GM21576 (cell line): ENCODE results near the gene TEX14.

Experiments
- ATAC-seq: cut with Tn5 transposase; IDR thresholded peaks from one replicate; pipeline ENCODE4 v1.9.1; 2021; ENCODE audit warnings: mild to moderate bottlenecking, moderate library complexity; ENCODE audit not compliant: unreplicated experiment

The TEX14 gene

DNA sequence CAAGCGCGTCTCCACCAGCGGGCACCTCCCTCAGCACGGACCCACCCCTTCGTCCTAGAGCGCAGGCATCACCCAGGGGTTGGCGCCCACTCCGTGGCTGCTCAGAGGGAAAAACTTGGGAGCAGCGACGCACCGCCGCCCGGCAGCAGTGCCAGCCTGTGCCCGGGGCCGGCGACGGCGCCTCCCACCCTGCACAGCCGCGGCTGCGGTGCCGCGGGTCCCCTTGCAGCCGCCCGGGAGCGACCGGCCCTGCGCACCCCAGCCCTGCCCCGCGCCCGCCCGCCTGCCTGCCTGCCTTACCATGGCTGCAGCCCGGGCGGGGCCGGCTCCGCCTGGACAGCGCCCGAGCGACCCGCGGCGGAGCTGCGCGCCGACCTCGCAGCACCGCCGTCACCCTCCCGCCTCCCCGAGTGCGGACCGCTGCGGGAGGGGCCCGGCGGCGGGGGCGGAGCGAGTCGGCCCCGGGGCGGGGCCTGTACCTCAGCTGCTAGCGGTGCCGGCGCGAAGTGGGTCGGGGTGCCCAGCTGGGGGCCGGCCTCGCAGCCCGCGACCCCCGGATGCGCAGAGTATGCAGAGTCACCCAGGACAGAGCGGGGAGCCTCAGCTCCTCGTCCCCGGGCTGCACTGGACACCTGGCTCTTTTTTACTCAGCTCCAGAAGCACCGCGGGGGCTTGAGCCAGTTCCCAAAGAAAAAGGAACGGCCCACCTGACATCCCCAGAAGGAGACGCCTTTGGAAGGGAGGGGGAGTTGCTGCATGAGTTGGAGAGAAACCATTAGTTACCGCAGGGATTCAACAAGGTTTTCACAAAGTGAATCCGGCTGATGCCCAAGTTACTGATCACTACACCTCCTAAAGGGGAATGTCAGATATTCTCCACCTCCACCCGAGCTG lies 159.9 kb downstream of the TEX14 start:
- ATAC-seq, result no peak

GRCh38 chr17:58531122-58531521 lies 160.7 kb downstream of the TEX14 start:
- ATAC-seq, result no peak

- no peak for ATAC-seq
These were observed 161.2 kb downstream of the TEX14 start for GRCh38 chr17:58530655-58531054.

DNA sequence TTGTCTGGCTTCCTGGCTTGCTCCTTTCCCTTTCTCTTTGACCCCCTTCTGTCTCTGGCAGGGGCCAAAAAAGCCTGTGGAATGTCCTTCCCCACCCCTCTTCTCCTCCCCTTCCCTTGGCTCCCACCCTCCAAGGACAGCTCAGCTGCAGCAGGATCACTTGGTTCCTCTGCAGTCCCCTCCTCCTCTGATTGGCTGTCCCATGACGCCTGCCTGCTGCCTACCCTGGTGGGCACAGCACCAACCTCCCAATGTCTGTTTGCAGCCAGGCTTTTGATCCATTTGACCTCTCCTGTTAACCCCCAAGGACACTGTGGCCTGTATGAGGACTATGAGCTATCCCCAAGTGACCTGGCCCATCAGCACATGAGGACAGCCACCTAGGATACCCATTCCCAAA lies 162.6 kb downstream of the TEX14 start:
- ATAC-seq, result no peak

- no peak for ATAC-seq
These were observed 163.4 kb downstream of the TEX14 start for GRCh38 chr17:58528443-58528842.

DNA sequence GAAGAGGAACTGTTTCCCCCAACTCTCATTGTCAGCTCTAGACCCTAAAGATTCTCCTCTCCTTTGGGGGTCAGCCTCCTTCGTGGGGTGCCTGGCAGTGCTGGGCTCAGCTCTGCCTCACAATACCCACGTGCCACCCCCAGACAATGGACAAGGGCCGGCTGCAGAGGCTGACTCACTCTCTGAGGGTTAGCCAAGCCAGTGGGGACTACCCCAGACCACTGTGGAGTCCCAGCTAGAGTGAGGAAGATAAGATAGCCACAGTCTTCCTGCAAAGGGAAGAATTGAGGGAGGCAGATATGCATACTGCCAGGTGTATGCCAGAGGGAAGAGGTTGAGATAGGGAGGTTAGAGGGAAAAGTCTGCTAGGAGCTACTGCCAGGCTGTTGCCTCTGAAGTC lies 163.9 kb downstream of the TEX14 start:
- ATAC-seq, result no peak

GRCh38 chr17:58527306-58527705 lies 164.5 kb downstream of the TEX14 start:
- ATAC-seq, result no peak

DNA sequence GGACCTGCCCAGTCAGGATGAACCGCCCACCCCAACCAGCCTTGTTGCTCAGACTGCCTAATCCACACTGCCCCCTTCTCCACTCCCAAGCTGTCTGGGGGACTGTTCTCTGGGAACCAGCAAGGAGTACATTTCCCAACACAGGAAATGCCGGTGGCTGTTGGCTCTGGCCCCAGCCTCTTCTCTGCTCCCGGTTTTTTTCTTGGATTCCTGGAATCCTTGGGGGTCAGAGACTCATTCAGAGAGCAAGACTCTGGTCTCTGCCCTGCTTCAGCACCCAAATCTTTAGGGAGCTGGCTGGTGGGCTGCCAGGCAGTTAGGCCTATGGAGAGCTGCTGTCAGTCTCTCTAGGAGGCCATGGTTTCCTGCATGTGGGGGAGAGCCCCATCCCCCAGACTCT lies 166.6 kb downstream of the TEX14 start:
- ATAC-seq, result no peak

DNA sequence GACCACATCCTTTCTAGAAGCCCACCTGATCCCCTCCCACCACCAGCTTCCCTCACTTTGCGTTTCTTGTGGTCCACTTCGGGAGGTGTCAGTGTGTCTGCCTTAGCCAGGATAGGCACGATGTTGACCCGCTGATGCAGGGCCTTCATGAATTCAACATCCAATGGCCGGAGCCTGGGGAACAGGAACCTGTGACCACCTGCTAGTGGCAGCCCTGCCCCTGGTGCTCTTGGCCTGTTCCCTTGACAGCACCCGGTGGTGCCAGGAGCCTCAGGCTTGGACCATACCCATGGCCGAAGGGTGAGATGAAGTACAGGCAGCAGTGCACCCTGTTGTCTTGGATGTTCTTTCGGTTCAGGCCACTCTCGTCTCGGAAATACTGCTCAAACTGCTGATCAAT lies 170.2 kb downstream of the TEX14 start:
- ATAC-seq, result no peak

DNA sequence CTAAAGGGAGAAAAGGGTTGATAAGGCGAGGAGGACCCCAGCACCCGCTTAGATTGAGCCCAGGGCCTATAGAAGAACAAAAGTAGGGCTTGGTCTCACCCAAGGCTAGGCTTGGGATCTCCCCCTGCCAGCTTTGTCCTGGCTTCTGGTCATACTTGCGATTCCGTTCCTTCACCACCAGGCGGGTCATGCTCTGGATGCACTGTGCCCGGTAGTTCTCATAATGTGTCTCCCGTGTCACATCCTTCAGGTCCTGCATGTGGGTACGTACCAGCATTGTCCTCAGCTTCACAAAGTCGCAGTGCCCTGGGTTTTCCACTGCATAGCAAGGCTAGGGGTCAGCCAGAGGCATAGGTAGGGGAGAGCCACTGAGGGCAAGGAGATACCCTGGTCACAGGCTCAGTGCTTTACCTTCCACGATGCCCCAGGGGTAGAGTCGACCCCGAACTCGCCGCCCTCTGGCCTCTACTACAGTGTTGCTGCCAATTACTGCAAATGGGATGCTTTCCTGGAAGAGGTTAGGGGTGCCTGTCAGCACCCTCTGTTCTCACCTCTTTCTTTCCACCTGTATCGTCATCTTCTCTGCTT lies 170.9 kb downstream of the TEX14 start:
- no peak for ATAC-seq

DNA sequence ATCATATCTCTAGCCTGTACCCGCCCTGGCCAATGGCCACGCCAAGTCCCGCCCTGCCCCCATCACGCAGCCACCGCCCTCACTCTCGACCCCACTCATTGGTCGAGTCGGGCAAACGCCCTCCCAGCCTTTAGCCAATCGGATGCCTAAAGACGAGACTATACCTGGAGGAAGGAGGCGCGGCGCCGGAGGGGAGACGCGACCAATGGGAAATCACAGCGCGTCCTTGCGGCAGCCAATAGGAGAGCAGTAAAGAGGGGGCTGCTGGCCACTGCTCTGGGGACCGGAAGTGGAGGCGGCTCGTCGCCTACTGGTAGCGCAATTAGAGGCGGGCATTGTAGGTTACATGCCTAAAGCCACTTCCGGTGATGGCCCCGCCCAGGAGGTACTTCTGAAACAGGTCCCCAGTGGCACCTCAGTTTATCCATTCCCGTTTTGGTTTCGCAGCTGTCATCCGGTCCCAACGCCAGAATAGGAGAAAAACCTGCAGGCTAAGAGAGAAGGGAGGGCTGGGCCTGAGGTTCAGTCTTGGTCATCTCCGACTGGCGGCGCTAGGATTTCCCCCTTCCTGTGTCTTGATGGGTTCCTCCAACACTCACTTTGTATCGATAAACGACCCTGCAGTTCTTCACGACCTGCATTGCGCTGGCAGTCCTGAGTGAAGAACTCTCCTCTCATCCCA lies 173.8 kb downstream of the TEX14 start:
- ATAC-seq, result peak; percentile 76

DNA sequence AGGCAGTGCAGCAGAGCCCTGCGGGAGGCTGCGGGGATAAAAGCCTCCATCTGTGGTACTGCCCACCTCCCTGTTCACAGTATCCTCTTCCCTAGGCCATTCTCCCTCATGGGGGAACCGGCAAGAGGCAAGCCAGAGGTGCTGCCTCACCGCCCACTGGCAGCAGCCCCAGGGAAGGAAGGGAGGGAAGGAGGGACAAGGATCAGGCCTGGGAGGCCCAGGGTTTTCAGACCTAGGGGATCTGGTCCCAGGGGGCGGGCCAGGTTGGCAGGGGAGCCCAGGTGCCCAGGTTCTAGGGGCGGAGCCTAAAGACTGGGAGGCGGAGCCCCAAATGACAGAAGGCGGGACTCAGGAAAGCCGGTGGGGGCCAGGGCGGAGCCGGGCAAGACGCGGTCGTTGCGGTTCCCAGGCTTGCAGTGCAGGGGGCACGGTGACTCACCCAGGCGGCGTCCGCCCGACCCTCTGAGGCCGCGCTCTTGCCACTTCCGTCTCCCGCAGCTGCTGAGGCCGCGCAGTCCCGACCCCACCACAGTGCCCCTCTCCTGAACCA lies 174.4 kb downstream of the TEX14 start:
- ATAC-seq, result no peak

DNA sequence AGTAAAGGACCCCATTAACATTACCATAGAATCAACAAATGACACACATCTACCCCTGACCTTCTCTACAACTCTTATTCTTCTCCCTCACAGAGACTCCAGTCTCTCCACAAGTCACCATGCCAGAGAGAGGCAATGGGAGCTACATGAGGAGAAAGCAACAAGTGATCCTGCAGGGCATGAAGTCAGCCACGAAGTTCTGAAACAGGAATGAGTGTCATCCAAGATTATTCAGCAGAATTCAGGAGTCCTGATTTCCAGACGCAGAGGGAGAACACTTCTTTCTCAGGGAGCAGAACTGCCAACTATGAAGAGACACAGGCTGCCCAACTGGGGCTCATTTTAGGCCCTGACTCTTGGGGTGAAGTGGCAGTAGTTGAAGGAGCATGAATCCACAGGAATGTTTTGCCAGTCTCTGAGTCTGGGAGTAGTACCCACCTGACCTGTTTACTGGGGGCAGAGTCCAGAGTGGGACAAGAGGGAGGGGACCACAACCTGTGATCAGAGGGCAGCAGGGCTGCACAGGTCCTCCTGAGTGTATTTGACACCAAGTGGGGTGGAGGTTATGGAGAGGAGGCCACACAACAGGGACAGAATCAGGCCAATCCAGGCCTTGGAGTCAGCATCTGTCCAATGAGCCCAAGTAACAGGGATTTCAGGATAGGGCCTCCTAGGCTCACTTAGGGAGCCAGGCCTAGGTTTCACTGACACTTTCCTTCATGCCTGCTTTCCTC lies 175.0 kb downstream of the TEX14 start:
- ATAC-seq, result no peak

- no peak for ATAC-seq
These were observed 176.6 kb downstream of the TEX14 start for GRCh38 chr17:58515286-58515685.

GRCh38 chr17:58514770-58515157 lies 177.1 kb downstream of the TEX14 start:
- ATAC-seq, result no peak

DNA sequence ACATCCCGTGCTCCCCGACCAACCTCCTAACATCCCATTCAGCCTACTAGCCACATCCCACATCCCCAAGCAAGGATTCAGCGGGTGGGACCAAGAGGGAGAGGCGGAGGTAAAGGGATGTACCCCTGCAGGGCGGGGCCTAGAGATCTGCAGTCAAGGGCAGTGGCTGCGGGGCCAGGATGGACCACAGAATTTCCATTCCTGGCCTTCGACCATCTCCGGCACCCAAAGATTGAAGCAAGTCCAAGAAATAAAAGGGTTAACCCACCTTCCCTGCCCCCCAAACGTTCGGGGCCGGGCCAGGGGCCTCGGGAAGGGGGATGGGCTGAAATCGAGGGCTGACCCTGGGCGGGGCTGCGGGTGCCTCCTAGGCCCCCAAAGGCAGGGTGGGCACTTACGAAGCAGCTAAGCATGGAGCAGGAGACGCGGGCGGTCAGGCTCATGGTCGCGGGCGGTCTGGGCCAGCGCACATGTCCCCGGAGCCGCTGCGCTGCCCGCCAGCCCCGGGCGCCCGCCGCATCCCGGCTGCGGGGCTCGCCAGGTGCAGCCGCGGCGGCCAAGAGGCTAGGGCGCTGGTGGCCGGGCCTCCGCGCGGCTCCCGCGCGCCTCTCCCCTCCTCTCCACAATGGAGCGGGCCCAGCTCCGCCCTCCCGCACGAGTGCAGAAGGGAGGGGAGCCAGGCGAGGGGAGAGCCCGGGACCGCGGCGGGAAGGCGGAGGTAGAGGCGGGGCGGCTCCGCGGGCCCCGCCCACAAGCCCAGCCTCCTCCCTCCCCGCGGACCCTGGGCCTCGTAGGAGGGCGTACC lies 177.7 kb downstream of the TEX14 start, which contains the start of gene MTMR4:
TSS of gene MTMR4 (minus strand) at position 674 of the 805 bp plus-strand sequence. CDS start at position 443, 231 bp downstream.
- ATAC-seq, result no peak

DNA sequence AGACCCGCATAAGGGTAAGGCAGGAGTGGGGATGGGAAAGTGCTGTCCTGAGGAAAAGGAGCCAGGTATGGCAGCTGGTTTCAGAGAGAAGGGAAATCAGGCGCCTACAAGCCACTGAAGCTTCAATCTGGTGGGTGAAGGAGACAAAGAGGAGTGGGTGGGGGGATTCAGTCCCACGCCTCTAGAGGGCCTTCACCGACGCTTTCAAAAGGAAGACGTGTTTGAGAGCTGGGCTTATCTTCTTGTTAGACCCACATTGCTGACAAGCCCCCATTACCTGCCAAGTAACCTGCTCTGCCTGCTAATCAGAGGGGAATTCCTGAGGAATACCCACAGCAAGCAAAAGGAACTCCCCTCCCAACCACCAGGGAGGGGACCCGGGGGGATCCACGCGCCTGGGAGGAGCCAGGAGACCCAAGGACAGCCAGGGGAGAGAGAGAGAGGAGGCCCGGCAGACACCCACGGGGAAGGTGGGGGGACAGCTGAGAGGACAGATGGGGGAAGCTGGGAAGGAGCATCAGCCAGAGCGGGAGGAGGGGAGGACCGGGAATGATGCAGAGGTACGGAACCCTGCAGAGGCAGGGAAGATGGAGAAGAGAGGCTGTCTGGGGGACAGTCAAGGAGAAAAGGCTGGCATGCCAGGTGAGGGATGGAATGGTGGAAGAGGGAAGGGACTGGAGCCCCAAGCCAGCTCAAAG lies 178.4 kb downstream of the TEX14 start:
- ATAC-seq, result no peak

GRCh38 chr17:58510075-58510474 lies 181.8 kb downstream of the TEX14 start:
- no peak for ATAC-seq

DNA sequence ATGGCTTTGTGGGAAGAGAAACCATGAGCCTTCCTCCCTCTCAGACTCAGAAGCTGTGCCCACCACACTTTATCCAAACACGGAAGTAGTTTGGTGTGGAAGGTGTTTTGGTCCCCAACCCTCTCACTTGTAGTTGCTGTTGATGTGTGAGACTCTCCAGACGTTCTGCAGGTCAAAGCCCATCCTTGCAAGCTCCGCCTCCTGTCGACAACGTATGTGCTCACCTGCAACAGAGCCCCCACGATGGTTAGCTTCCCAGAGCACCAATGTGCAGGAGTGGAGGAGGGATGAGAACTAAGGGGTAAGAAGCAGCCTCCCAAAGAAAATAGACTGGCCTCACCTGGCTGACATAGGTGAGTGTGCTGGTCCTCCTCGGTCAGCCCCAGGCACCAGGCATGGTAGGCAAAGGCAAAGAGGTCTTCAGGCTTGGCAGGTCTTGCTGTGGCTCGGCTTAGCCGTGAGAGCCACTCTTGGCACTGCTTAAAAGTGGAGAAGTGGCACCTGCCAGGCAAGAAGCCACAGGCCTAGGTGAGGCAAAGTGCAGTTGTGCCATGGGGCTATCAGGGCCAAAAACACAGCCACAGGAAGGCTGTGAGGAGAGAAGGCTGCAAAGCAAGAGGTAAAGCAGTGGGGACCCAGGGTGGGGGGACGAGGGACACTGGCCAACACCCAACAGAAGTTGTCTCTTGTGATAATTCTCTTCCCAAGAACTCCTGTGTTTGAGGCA lies 183.3 kb downstream of the TEX14 start:
- no peak for ATAC-seq
